ENCODE results near the gene BLNK.

Gene BLNK

GRCh38 chr10:96271016-96271815, at the start of gene BLNK:
Gene BLNK (minus strand): TSS chr10:96271569. CDS start chr10:96271398, 171 bp downstream.
- H3K36me3 ChIP-seq (ENCODE audit: control insufficient read depth in 2 of 2, insufficient read depth in 1 of 2, low read length in 2 of 2): no peaks in the 10 kb centered on the region
- no peaks in the 10 kb centered on the region for H3K9me3 ChIP-seq (ENCODE audit: control insufficient read depth, insufficient read depth, low read depth, low read length)
- H3K27ac ChIP-seq (ENCODE audit: extremely low read depth, low read depth, low read length): no peak within 1 kb of the TSS
- TF ChIP-seq PRDM10 (tag by site-specific recombination; IDR thresholded peaks at IDR 0.05): peak; percentile 92
- TF ChIP-seq ZNF335 (tag by site-specific recombination; conservative IDR thresholded peaks at IDR 0.05): peak; percentile 48; the same call in 1 of the 2 replicates
- no peak for TF ChIP-seq WT1 (tag by site-specific recombination; IDR thresholded peaks at IDR 0.05)
- TF ChIP-seq ZBTB17 (tag by site-specific recombination; IDR thresholded peaks at IDR 0.05): 0 out of 2 replicates have a peak, but pooled peaks have one; percentile 24
- no peak for TF ChIP-seq ATF2 (tag by site-specific recombination; IDR thresholded peaks at IDR 0.05; ENCODE audit: low read depth)
- H3K4me1 ChIP-seq (ENCODE audit: control insufficient read depth, insufficient read depth, low read length): no peaks in the 10 kb centered on the region
- CTCF ChIA-PET: interaction anchor here (0.6 to 3.5 kb wide), 8 partner anchors 9 to 1052 kb away, joined by 3 to 16 read pairs (median 4); no protein-coding TSS in a partner anchor
- no peak within 1 kb of the TSS for H3K4me3 ChIP-seq (ENCODE audit: low read depth, low read length)
- POLR2A ChIA-PET: no interaction called here

GRCh38 chr10:96319754-96320474, 48.5 kb upstream of the BLNK start:
- CTCF ChIA-PET: interaction anchor here (0.6 to 1.8 kb wide), 6 partner anchors 16 to 303 kb away, joined by 3 to 8 read pairs (median 4); no protein-coding TSS in a partner anchor
- Histone ChIP-seq H3K27ac (ENCODE audit: extremely low read depth, low read depth, low read length) (no peak overlapping the region), H3K4me1 (ENCODE audit: control insufficient read depth, insufficient read depth, low read length) (no peaks in the 10 kb centered on the region), H3K4me3 (ENCODE audit: low read depth, low read length) (no peak overlapping the region), H3K9me3 (ENCODE audit: control insufficient read depth, insufficient read depth, low read depth, low read length) (no peaks in the 10 kb centered on the region), H3K36me3 (ENCODE audit: control insufficient read depth in 2 of 2, insufficient read depth in 1 of 2, low read length in 2 of 2) (no peaks in the 10 kb centered on the region)
- POLR2A ChIA-PET: no interaction called here
- TF ChIP-seq ZNF19 (tag by site-specific recombination; IDR thresholded peaks at IDR 0.05; ENCODE audit: low read depth) (no peak), ZNF530 (tag by site-specific recombination; IDR thresholded peaks at IDR 0.05; ENCODE audit: low read depth) (no peak), ZNF707 (tag by site-specific recombination; IDR thresholded peaks at IDR 0.05) (no peak), KLF9 (tag by site-specific recombination; IDR thresholded peaks at IDR 0.05; ENCODE audit: low read depth) (no peak), REPIN1 (tag by site-specific recombination; IDR thresholded peaks at IDR 0.05; ENCODE audit: low read depth) (no peak), ZNF398 (tag by site-specific recombination; IDR thresholded peaks at IDR 0.05) (no peak), ZNF292 (tag by site-specific recombination; IDR thresholded peaks at IDR 0.05; ENCODE audit: borderline replicate concordance, low read depth) (no peak), ZNF514 (tag by site-specific recombination; IDR thresholded peaks at IDR 0.05) (no peak), ZSCAN18 (tag by site-specific recombination; IDR thresholded peaks at IDR 0.05) (no peak), ZNF585B (tag by site-specific recombination; IDR thresholded peaks at IDR 0.05) (no peak), ZBTB10 (tag by site-specific recombination; IDR thresholded peaks at IDR 0.05) (no peak), ZNF24 (tag by site-specific recombination; IDR thresholded peaks at IDR 0.05) (no peak), ZFP37 (tag by site-specific recombination; IDR thresholded peaks at IDR 0.05) (no peak)

Data from HEK293 (cell line).